Measurements from ENCODE around the gene FARS2. TPM values are rescaled to one million over a fixed set of nuclear protein-coding genes. Genes with fewer than 3 reads are reported as not detected.
A peak's percentile ranks its signal among the peaks of the same experiment; 100 is the strongest.

Gene FARS2
- total and polyA plus RNA-seq, 9 of the 15 experiments (the other 6 are each of a cell fraction or from before 2014, with no cell fraction given), result 16.5 to 62.2 (median 27.0) TPM

DNA sequence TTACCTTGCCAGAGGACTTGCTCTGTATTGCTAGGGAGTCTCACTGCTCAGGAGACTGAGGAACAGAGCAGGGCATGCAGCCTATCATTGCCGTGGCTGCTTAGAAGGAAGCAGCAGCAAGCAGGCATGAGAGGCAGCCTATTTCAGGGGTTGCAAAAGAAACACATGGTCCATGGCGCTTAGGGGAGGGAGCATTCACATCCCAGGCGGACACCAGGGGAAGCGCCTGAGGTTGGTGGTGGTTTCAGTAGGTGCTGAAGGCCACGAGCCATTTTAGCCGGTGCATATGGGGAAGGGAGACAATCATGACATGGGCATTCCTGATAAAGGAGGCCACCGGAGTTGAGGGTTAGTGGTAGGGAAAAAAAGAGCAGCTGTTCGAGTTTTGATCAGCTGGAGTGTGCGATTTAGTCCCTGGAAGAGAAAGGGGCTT, 20.9 kb downstream of the FARS2 start (continued):
- TF ChIP-seq STAT5B (CRISPR knock-in tag; IDR thresholded peaks at IDR 0.05) (no peak), SP2 (IDR thresholded peaks at IDR 0.05; ENCODE audit: extremely low read depth, low read depth, low read length, poor library complexity, severe bottlenecking) (no peak), NCOA2 (IDR thresholded peaks at IDR 0.05; ENCODE audit: partially characterized antibody in 2 of 2) (no peak), L3MBTL2 (IDR thresholded peaks at IDR 0.05) (no peak), NCOR1 (IDR thresholded peaks at IDR 0.05) (peak; percentile 20; the same call in 1 of the 2 replicates), TSC22D4 (tag; IDR thresholded peaks at IDR 0.05) (no peak), TCF3 (CRISPR knock-in tag; IDR thresholded peaks at IDR 0.05) (peak; percentile 64), PHF21A (IDR thresholded peaks at IDR 0.05; ENCODE audit: borderline replicate concordance, low read depth) (no peak), CEBPG (CRISPR knock-in tag; IDR thresholded peaks at IDR 0.05) (peak; percentile 31; the same call in 1 of the 2 replicates), CEBPG (tag; conservative IDR thresholded peaks at IDR 0.05 in 1 of 2, IDR thresholded peaks at IDR 0.05 in 1 of 2) (no peak), TEAD1 (CRISPR knock-in tag; IDR thresholded peaks at IDR 0.05) (no peak), KAT2B (IDR thresholded peaks at IDR 0.05; ENCODE audit: low read depth, low read length) (no peak), ZNF232 (CRISPR knock-in tag; IDR thresholded peaks at IDR 0.05) (no peak), CBFA2T3 (IDR thresholded peaks at IDR 0.05) (peak; percentile 82), TAL1 (IDR thresholded peaks at IDR 0.05) (peak; percentile 40; the same call in 1 of the 2 replicates), BMI1 (IDR thresholded peaks at IDR 0.05; ENCODE audit: low read length) (no peak)
- TF ChIP-seq, protein P1, sequence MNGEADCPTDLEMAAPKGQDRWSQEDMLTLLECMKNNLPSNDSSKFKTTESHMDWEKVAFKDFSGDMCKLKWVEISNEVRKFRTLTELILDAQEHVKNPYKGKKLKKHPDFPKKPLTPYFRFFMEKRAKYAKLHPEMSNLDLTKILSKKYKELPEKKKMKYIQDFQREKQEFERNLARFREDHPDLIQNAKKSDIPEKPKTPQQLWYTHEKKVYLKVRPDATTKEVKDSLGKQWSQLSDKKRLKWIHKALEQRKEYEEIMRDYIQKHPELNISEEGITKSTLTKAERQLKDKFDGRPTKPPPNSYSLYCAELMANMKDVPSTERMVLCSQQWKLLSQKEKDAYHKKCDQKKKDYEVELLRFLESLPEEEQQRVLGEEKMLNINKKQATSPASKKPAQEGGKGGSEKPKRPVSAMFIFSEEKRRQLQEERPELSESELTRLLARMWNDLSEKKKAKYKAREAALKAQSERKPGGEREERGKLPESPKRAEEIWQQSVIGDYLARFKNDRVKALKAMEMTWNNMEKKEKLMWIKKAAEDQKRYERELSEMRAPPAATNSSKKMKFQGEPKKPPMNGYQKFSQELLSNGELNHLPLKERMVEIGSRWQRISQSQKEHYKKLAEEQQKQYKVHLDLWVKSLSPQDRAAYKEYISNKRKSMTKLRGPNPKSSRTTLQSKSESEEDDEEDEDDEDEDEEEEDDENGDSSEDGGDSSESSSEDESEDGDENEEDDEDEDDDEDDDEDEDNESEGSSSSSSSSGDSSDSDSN (IDR thresholded peaks at IDR 0.05; ENCODE audit: borderline replicate concordance in 1 of 2, low read depth in 2 of 2, low read length in 2 of 2), result no peak
- TF ChIP-seq, protein P2, sequence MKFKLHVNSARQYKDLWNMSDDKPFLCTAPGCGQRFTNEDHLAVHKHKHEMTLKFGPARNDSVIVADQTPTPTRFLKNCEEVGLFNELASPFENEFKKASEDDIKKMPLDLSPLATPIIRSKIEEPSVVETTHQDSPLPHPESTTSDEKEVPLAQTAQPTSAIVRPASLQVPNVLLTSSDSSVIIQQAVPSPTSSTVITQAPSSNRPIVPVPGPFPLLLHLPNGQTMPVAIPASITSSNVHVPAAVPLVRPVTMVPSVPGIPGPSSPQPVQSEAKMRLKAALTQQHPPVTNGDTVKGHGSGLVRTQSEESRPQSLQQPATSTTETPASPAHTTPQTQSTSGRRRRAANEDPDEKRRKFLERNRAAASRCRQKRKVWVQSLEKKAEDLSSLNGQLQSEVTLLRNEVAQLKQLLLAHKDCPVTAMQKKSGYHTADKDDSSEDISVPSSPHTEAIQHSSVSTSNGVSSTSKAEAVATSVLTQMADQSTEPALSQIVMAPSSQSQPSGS (CRISPR knock-in tag; IDR thresholded peaks at IDR 0.05), result no peak
- TF ChIP-seq, protein P3, sequence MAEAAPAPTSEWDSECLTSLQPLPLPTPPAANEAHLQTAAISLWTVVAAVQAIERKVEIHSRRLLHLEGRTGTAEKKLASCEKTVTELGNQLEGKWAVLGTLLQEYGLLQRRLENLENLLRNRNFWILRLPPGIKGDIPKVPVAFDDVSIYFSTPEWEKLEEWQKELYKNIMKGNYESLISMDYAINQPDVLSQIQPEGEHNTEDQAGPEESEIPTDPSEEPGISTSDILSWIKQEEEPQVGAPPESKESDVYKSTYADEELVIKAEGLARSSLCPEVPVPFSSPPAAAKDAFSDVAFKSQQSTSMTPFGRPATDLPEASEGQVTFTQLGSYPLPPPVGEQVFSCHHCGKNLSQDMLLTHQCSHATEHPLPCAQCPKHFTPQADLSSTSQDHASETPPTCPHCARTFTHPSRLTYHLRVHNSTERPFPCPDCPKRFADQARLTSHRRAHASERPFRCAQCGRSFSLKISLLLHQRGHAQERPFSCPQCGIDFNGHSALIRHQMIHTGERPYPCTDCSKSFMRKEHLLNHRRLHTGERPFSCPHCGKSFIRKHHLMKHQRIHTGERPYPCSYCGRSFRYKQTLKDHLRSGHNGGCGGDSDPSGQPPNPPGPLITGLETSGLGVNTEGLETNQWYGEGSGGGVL (CRISPR knock-in tag; IDR thresholded peaks at IDR 0.05), result no peak
- TF ChIP-seq, protein P4, sequence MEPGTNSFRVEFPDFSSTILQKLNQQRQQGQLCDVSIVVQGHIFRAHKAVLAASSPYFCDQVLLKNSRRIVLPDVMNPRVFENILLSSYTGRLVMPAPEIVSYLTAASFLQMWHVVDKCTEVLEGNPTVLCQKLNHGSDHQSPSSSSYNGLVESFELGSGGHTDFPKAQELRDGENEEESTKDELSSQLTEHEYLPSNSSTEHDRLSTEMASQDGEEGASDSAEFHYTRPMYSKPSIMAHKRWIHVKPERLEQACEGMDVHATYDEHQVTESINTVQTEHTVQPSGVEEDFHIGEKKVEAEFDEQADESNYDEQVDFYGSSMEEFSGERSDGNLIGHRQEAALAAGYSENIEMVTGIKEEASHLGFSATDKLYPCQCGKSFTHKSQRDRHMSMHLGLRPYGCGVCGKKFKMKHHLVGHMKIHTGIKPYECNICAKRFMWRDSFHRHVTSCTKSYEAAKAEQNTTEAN (CRISPR knock-in tag; IDR thresholded peaks at IDR 0.05), result no peak
- TF ChIP-seq, protein P5, sequence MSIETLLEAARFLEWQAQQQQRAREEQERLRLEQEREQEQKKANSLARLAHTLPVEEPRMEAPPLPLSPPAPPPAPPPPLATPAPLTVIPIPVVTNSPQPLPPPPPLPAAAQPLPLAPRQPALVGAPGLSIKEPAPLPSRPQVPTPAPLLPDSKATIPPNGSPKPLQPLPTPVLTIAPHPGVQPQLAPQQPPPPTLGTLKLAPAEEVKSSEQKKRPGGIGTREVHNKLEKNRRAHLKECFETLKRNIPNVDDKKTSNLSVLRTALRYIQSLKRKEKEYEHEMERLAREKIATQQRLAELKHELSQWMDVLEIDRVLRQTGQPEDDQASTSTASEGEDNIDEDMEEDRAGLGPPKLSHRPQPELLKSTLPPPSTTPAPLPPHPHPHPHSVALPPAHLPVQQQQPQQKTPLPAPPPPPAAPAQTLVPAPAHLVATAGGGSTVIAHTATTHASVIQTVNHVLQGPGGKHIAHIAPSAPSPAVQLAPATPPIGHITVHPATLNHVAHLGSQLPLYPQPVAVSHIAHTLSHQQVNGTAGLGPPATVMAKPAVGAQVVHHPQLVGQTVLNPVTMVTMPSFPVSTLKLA (conservative IDR thresholded peaks at IDR 0.05), result no peak
